Measurements from ENCODE around the gene PDIA2. TPM values are rescaled to one million over a fixed set of nuclear protein-coding genes. Genes with fewer than 3 reads are reported as not detected.

PDIA2 gene
- polyA plus RNA-seq, 1 of the 3 experiments (the other 2 are of a cell fraction), result 1.7 TPM

- ChIA-PET CTCF (no interaction called here), POLR2A (no interaction called here)
- H3K36me3 ChIP-seq (replicated peaks in 1 of 2; ENCODE audit: control insufficient read depth in 1 of 2, insufficient read depth in 2 of 2, low read length in 1 of 2), result peaks cover 0 to 23% of the 10 kb centered on the region in 2 experiments
- H3K4me2 ChIP-seq, result no peak overlapping the region
- H3K27me3 ChIP-seq (ENCODE audit: insufficient read depth), result no peaks in the 10 kb centered on the region
- H4K20me1 ChIP-seq (ENCODE audit: insufficient read depth), result no peaks in the 10 kb centered on the region
- H3K9ac ChIP-seq, result no peak overlapping the region
- H3K9me3 ChIP-seq, result no peaks in the 10 kb centered on the region
- no peak overlapping the region for H2AFZ ChIP-seq (ENCODE audit: low read depth)
- WGBS (ENCODE audit: low lambda C conversion rate), result 94% methylated on average over 30 of the region's 37 CpGs
- no peak overlapping the region for H3K27ac ChIP-seq (ENCODE audit: low read depth in 2 of 2, low read length in 1 of 2)
- H3K9me2 ChIP-seq, result no peaks in the 10 kb centered on the region
- no peaks in the 10 kb centered on the region for H3F3A ChIP-seq (replicated peaks; ENCODE audit: insufficient read depth)
- TF ChIP-seq RXRA (IDR thresholded peaks at IDR 0.05; ENCODE audit: borderline replicate concordance, low read depth) (no peak), NFIC (IDR thresholded peaks at IDR 0.05; ENCODE audit: borderline replicate concordance) (no peak), FOSL2 (IDR thresholded peaks at IDR 0.05; ENCODE audit: borderline replicate concordance, low read depth) (no peak), MEF2A (IDR thresholded peaks at IDR 0.05; ENCODE audit: borderline replicate concordance, low read depth) (no peak), TEAD4 (IDR thresholded peaks at IDR 0.05; ENCODE audit: borderline replicate concordance, insufficient read depth) (no peak), TCF12 (IDR thresholded peaks at IDR 0.05) (no peak), EP300 (IDR thresholded peaks at IDR 0.05; ENCODE audit: borderline replicate concordance in 1 of 2, low read depth in 1 of 2, low read length in 1 of 2) (no peak), POLR2AphosphoS5 (IDR thresholded peaks at IDR 0.05; ENCODE audit: low read depth, low read length) (no peak), USF2 (IDR thresholded peaks at IDR 0.05; ENCODE audit: borderline replicate concordance, low read depth, low read length) (no peak), CTCF (IDR thresholded peaks at IDR 0.05) (no peak), MXI1 (IDR thresholded peaks at IDR 0.05; ENCODE audit: low read depth, low read length) (no peak), FOXM1 (IDR thresholded peaks at IDR 0.05; ENCODE audit: low read depth) (no peak), GABPA (IDR thresholded peaks at IDR 0.05; ENCODE audit: low read depth) (no peak), ZBTB33 (IDR thresholded peaks at IDR 0.05; ENCODE audit: borderline replicate concordance, low read depth) (no peak)
- TF ChIP-seq, protein P1, sequence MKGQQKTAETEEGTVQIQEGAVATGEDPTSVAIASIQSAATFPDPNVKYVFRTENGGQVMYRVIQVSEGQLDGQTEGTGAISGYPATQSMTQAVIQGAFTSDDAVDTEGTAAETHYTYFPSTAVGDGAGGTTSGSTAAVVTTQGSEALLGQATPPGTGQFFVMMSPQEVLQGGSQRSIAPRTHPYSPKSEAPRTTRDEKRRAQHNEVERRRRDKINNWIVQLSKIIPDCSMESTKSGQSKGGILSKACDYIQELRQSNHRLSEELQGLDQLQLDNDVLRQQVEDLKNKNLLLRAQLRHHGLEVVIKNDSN (IDR thresholded peaks at IDR 0.05; ENCODE audit: borderline replicate concordance, low read depth), result no peak
- no peak overlapping the region for H3K4me3 ChIP-seq (ENCODE audit: low read depth in 2 of 2, low read length in 1 of 2)
- H3K79me2 ChIP-seq (ENCODE audit: insufficient read depth), result no peaks in the 10 kb centered on the region
- no peaks in the 10 kb centered on the region for H3K4me1 ChIP-seq (ENCODE audit: control insufficient read depth in 1 of 2, insufficient read depth in 2 of 2, low read depth in 1 of 2, low read length in 1 of 2)
- DNase-seq, result no peak
These were observed 14.0 kb downstream of the PDIA2 start for GRCh38 chr16:296806-297510.
